Astrocyte of the spinal cord (primary cell): ENCODE data around the gene DDX5.
"Not testable (repeated sequence)": the region's sequence is repeated elsewhere in the genome, so short reads cannot be mapped to it uniquely, and the experiment has no call there.

Source experiments
- DNase-seq: peaks from one replicate; pipeline ENCODE4 v3.0.0; 2011; ENCODE audit warnings: low read depth, low spot score
- H3K4me3 ChIP-seq: 2 replicates; pipeline ENCODE4 v1.5.1; 2011; ENCODE audit warnings: low read depth, mild to moderate bottlenecking, low read length, moderate library complexity
- in situ Hi-C: cut with HindIII; loops from 2 replicates; pipeline ENCODE4 v1.10.0; 2017; ENCODE audit warnings: low sequenced_read_pairs
- TF ChIP-seq, protein P1 (sequence below): IDR thresholded peaks from 2 replicates; pipeline ENCODE4 v1.5.1; 2012; ENCODE audit warnings: low read depth, mild to moderate bottlenecking, low read length, inconsistent platforms

The DDX5 gene

DNA sequence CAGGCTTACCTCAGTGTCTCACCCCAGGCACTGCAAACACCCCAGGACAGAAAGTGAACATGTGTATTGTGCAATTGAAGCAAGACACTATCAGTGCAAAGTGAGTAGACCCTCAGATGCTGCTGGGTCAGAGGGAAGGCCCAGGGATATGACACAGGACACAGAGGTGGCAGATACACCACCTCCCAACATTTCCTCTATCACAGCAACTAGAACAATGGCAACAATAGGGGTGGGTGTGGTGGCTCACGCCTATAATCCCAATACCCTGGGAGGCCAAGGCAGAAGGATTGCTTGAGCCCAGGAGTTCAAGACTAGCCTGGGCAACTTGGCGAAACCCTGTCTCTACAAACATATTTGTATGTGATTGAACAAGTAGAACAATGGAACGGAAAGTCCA lies 34.6 kb downstream of the DDX5 start:
- in situ Hi-C loops: no loop called here
- TF ChIP-seq, protein P1, sequence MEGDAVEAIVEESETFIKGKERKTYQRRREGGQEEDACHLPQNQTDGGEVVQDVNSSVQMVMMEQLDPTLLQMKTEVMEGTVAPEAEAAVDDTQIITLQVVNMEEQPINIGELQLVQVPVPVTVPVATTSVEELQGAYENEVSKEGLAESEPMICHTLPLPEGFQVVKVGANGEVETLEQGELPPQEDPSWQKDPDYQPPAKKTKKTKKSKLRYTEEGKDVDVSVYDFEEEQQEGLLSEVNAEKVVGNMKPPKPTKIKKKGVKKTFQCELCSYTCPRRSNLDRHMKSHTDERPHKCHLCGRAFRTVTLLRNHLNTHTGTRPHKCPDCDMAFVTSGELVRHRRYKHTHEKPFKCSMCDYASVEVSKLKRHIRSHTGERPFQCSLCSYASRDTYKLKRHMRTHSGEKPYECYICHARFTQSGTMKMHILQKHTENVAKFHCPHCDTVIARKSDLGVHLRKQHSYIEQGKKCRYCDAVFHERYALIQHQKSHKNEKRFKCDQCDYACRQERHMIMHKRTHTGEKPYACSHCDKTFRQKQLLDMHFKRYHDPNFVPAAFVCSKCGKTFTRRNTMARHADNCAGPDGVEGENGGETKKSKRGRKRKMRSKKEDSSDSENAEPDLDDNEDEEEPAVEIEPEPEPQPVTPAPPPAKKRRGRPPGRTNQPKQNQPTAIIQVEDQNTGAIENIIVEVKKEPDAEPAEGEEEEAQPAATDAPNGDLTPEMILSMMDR: no peak
- no peak overlapping the region for H3K4me3 ChIP-seq
- no peak for DNase-seq

DNA sequence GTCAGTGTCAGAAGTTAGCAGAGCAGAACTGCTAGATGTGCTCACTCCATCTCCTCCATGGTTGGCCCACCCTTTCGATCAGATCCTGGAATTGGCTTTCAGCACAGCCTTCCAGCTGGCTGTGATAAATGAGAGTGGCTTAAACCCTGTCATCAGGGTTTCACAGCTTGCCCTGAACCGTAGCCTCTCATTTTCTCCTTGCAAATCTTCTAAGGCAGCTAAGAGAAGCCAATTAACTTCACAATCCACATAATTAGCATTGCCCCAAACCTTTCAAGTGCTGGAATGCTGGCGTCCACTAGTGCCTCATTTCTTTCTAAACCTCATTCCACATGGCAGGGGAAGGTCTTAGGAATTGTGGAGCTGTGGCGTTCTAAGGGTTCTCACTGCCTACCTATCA lies 35.5 kb downstream of the DDX5 start:
- no peak overlapping the region for H3K4me3 ChIP-seq
- in situ Hi-C loops: no loop called here
- TF ChIP-seq, protein P1: no peak
- DNase-seq: no peak

DNA sequence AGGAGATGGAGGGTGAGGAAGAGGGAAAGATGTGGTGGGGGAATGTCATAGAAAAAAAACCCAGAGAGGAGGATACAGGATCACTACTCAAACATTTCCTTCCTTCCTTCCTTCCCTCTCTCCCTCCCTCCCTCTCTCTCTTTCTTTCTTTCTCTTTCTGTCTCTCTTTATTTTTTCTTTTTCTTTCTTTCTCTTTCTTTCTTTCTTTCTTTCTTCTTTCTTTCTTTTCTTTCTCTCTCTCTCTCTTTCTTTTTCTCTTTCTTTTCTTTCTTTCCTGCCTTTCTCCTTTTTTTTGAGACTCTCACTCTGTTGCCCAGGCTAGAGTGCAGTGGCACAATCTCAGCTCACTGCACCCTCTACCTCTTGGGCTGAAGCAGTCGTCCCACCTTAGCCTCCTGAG lies 39.3 kb downstream of the DDX5 start:
- in situ Hi-C loops, H3K4me3 ChIP-seq, DNase-seq: not testable (repeated sequence)

DNA sequence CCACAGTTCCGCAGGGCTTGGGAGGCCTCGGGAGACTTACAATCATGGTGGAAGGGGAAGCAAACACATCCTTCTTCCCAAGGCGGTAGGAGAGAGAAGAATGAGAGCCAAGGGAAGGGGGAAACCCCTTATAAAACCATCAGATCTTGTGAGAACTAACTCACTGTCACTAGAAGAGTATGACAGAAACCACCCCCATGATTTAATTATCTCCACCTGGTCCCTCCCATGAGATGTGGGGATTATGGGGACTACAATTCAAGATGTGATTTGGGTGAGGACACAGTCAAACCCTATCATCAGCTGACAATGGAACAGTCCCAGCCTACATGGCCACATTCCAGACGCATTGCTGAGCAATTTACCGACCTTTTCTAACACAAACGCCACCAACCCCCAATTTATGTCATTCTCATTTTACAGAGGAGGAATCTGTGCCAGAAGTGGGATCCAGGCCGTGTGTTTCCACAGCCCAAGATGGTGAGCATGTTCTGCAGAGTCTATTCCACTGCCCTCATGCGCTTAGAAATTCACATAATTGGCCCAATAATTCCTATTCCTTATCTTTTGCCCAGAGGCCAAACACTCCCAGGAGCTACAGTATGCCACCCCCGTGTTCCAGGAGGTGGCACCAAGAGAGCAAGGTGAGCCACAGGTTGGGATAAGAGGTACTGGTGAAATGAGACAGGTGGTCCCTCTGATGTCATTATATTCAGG lies 39.9 kb downstream of the DDX5 start:
- DNase-seq: no peak
- TF ChIP-seq, protein P1: no peak
- in situ Hi-C loops: no loop called here
- H3K4me3 ChIP-seq: no peak overlapping the region

DNA sequence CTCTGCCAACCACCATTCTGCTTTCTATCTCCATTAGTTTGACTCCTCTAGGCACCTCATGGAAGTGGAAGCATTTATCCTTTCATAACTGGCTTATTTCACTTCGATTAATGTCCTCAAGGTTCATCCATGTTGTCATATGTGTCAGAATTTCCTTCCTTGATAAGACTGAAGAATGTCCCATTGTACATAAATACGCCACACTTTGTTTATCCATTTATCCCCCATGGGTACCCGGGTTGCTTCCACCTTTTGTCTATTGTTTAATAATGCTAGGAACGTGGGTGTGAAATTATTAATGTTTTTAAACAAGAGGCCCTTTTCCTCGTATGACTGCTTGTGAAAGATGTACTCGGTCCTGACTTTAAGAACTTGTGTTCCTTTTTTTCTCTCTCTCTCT lies 44.3 kb downstream of the DDX5 start:
- TF ChIP-seq, protein P1: no peak
- no peak overlapping the region for H3K4me3 ChIP-seq
- in situ Hi-C loops: no loop called here
- DNase-seq: no peak

DNA sequence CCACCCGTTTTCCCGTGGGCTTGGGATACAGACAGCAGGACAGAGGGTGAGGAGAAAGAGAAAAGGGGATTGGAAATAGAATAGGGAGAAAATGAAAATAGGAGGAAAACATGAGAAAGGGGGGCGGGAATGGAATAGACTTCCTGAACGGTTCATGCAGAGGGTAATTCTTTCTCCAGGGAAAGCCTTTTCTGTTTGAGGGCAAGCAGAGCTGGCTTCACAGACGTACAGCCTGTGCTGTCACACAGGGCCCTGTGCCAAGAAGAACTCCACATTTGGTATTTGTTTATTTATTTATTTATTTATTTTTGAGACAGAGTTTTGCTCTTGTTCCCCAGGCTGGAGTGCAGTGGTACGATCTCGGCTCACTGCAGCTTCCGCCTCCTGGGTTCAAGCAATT lies 45.1 kb downstream of the DDX5 start:
- DNase-seq: no peak
- H3K4me3 ChIP-seq: no peak overlapping the region
- in situ Hi-C loops: no loop called here
- TF ChIP-seq, protein P1: no peak

DNA sequence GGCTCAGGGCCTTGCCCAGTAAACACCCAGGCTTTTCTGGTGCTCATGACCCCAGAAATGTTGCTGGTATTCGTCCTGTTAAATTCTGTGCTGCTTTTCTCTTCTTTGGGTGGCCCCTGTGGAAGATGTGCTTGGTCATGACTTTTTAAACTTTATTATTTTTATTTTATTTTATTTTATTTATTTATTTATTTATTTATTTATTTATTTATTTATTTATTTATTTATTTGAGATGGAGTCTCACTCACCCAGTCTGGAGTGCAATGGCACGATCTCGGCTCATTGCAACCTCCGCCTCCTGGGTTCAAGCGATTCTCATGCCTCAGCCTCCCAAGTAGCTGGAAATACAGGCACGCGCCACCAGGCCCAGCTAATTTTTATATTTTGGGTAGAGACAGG lies 46.3 kb downstream of the DDX5 start:
- H3K4me3 ChIP-seq, DNase-seq, in situ Hi-C loops: not testable (repeated sequence)

DNA sequence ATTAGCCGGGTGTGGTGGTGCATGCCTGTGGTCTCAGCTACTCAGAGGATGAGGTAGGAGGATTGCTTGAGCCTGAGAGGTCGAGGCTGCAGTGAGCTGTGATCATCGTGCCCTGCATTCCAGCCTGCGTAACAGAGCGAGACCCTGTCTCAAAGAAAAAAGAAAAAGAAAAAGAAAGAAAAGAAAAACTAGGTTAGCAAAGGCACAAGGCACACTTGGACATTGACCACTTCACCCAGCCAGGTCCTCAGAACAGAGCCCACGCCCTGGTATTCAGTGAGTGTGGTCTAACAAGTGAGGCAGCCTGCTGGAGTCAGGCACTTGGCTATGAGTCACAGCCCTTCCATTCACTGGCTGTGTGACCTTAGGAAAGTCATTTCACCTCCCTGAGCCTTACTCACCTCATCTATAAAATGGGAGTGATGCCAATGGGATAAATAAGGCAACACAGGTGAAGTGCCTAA lies 46.8 kb downstream of the DDX5 start:
- H3K4me3 ChIP-seq: no peak overlapping the region
- in situ Hi-C loops: no loop called here
- DNase-seq: peak; percentile 61
- TF ChIP-seq, protein P1: no peak
